ENCODE data around the gene GPR137.

- TF ChIP-seq POLR2A (IDR thresholded peaks at IDR 0.05; ENCODE audit: low read depth, low read length) (no peak), TAF1 (IDR thresholded peaks at IDR 0.05; ENCODE audit: low read depth, low read length) (no peak), POLR2AphosphoS5 (IDR thresholded peaks at IDR 0.05; ENCODE audit: low read depth, low read length) (no peak), POU2F2 (IDR thresholded peaks at IDR 0.05; ENCODE audit: low read depth, low read length) (no peak), SPI1 (IDR thresholded peaks at IDR 0.05; ENCODE audit: low read depth, low read length) (no peak)
These were observed 21.2 kb upstream of the GPR137 start for GRCh38 chr11:64264371-64264852.
